ENCODE data around the gene HBZ. TPM values are rescaled to one million over a fixed set of nuclear protein-coding genes. Genes with fewer than 3 reads are reported as not detected.

The HBZ gene
- total and polyA plus RNA-seq, 9 of the 15 experiments (the other 6 are each of a cell fraction or from before 2014, with no cell fraction given), result 58.0 to 610 (median 113) TPM

DNA sequence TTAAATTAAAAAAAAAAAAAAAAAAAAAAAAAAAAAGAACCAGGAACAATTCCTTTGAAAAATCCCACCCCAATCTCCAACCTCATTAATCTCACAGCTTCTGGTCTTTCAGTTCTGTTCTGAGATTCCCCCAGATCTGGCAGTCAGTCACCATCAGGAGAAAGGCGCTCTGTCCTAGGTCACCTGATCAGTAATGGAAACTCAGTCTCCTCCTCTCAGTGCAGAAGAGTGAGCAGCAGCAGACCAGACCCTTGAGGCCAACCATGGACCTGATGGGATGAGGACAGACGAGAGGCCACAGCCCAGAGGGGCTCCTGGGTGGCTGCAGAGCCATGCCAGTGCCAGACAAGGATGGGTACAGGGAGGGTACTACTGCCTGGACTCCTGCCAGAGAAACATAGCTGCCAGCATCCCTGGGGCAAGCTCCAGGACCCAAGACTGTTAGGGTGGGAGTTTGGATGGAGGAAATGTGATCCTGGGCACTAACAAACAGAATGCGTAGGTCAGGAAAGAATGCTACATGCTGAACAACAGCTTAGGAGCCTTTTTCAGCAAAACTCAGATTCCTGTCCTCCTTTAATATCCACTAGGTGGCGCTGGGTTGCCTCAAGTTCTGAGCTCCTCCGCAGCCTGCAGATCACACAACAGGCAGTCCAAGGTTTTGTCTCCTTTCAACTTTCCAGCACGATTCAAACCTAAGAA, 45.7 kb upstream of the HBZ start (continued):
- TF ChIP-seq FOXK1 (CRISPR knock-in tag; IDR thresholded peaks at IDR 0.05; ENCODE audit: borderline replicate concordance), result no peak
- TF ChIP-seq RCOR1 (IDR thresholded peaks at IDR 0.05; ENCODE audit: borderline replicate concordance in 1 of 2, low read depth in 2 of 2, low read length in 2 of 2), result peak in 1 of 2 experiments; percentile 21; a peak in 1 of 4 replicates
- no peak for TF ChIP-seq RBBP5 (IDR thresholded peaks at IDR 0.05; ENCODE audit: borderline replicate concordance, insufficient read depth, low read length, poor library complexity, severe bottlenecking)
- no peak for TF ChIP-seq SMARCC2 (IDR thresholded peaks at IDR 0.05; ENCODE audit: low read depth)
- no peak for TF ChIP-seq MTA2 (IDR thresholded peaks at IDR 0.05; ENCODE audit: low read depth)
- TF ChIP-seq, protein P1, sequence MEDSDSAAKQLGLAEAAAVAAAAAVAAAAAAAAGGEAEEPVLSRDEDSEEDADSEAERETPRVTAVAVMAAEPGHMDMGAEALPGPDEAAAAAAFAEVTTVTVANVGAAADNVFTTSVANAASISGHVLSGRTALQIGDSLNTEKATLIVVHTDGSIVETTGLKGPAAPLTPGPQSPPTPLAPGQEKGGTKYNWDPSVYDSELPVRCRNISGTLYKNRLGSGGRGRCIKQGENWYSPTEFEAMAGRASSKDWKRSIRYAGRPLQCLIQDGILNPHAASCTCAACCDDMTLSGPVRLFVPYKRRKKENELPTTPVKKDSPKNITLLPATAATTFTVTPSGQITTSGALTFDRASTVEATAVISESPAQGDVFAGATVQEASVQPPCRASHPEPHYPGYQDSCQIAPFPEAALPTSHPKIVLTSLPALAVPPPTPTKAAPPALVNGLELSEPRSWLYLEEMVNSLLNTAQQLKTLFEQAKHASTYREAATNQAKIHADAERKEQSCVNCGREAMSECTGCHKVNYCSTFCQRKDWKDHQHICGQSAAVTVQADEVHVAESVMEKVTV (CRISPR knock-in tag; IDR thresholded peaks at IDR 0.05), result peak; percentile 85
- TF ChIP-seq PURB (CRISPR knock-in tag; IDR thresholded peaks at IDR 0.05; ENCODE audit: low read depth), result no peak
- TF ChIP-seq TEAD4 (IDR thresholded peaks at IDR 0.05; ENCODE audit: low read length), result peak; percentile 58; the same call in 1 of the 2 replicates
- no peak for TF ChIP-seq TEAD4 (CRISPR knock-in tag; IDR thresholded peaks at IDR 0.05; ENCODE audit: borderline replicate concordance)
- peak; percentile 30; the same call in 1 of the 2 replicates for TF ChIP-seq NFIC (IDR thresholded peaks at IDR 0.05)
- TF ChIP-seq HSF4 (CRISPR knock-in tag; IDR thresholded peaks at IDR 0.05; ENCODE audit: borderline replicate concordance), result no peak
- TF ChIP-seq ZNF644 (tag; IDR thresholded peaks at IDR 0.05; ENCODE audit: low read depth), result no peak
- no peak for TF ChIP-seq MBD1 (CRISPR knock-in tag; IDR thresholded peaks at IDR 0.05)
- TF ChIP-seq, protein P2, sequence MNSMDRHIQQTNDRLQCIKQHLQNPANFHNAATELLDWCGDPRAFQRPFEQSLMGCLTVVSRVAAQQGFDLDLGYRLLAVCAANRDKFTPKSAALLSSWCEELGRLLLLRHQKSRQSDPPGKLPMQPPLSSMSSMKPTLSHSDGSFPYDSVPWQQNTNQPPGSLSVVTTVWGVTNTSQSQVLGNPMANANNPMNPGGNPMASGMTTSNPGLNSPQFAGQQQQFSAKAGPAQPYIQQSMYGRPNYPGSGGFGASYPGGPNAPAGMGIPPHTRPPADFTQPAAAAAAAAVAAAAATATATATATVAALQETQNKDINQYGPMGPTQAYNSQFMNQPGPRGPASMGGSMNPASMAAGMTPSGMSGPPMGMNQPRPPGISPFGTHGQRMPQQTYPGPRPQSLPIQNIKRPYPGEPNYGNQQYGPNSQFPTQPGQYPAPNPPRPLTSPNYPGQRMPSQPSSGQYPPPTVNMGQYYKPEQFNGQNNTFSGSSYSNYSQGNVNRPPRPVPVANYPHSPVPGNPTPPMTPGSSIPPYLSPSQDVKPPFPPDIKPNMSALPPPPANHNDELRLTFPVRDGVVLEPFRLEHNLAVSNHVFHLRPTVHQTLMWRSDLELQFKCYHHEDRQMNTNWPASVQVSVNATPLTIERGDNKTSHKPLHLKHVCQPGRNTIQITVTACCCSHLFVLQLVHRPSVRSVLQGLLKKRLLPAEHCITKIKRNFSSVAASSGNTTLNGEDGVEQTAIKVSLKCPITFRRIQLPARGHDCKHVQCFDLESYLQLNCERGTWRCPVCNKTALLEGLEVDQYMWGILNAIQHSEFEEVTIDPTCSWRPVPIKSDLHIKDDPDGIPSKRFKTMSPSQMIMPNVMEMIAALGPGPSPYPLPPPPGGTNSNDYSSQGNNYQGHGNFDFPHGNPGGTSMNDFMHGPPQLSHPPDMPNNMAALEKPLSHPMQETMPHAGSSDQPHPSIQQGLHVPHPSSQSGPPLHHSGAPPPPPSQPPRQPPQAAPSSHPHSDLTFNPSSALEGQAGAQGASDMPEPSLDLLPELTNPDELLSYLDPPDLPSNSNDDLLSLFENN (IDR thresholded peaks at IDR 0.05; ENCODE audit: low read depth in 2 of 2, low read length in 2 of 2), result no peak
- TF ChIP-seq ZNF589 (CRISPR knock-in tag; IDR thresholded peaks at IDR 0.05; ENCODE audit: low read depth), result no peak
- TF ChIP-seq, protein P3, sequence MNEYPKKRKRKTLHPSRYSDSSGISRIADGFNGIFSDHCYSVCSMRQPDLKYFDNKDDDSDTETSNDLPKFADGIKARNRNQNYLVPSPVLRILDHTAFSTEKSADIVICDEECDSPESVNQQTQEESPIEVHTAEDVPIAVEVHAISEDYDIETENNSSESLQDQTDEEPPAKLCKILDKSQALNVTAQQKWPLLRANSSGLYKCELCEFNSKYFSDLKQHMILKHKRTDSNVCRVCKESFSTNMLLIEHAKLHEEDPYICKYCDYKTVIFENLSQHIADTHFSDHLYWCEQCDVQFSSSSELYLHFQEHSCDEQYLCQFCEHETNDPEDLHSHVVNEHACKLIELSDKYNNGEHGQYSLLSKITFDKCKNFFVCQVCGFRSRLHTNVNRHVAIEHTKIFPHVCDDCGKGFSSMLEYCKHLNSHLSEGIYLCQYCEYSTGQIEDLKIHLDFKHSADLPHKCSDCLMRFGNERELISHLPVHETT (CRISPR knock-in tag; conservative IDR thresholded peaks at IDR 0.05 in 1 of 2, IDR thresholded peaks at IDR 0.05 in 1 of 2), result no peak
- TF ChIP-seq ZNF778 (CRISPR knock-in tag; IDR thresholded peaks at IDR 0.05), result no peak
